Measurements from ENCODE around the gene IFI44. TPM values are rescaled to one million over a fixed set of nuclear protein-coding genes. Genes with fewer than 3 reads are reported as not detected.

The IFI44 gene
- 18.4 and 28.0 TPM in 2 replicates for total RNA-seq

GRCh38 chr1:78649628-78650027 lies at the start of gene IFI44:
Gene IFI44, plus strand, starts transcription at chr1:78649831. Its CDS starts 365 bp downstream, at chr1:78650196.

GRCh38 chr1:78619803-78620579 lies 29.6 kb upstream of the IFI44 start, which contains the start of gene IFI44L:
Gene IFI44L, plus strand, starts transcription at chr1:78620448. Its CDS starts 7,468 bp downstream, at chr1:78627916.

Other genes starting within 250 kb of the IFI44 start
- gene PTGFR, start 158.9 kb upstream of the IFI44 start, total RNA-seq, result 15.5 and 23.6 TPM in 2 replicates
- gene IFI44L, start 29.4 kb upstream of the IFI44 start, total RNA-seq, result 5.9 and 17.7 TPM in 2 replicates